GM23248 (cell line): ENCODE measurements around the gene PTCSC3. TPM values are rescaled to one million over a fixed set of nuclear protein-coding genes. Genes with fewer than 3 reads are reported as not detected.

Experiments used
- DNase-seq: peaks from one replicate; pipeline ENCODE4 v3.0.0-alpha.2; 2015
- H2AFZ ChIP-seq: fragments of 200-600 bp; sonication (generic); 2 replicates; pipeline ENCODE4 v1.6.1; 2016; ENCODE audit warnings: antibody characterized with exemption
- H3F3A ChIP-seq: fragments of 200-600 bp; sonication (generic); 2 replicates; pipeline ENCODE4 v1.6.1; 2016; ENCODE audit warnings: mild to moderate bottlenecking, antibody characterized with exemption, mixed run types; ENCODE audit not compliant: insufficient read depth
- H3K27ac ChIP-seq: fragments of 200-600 bp; sonication (generic); 2 replicates; pipeline ENCODE4 v1.5.1; 2016; ENCODE audit warnings: mild to moderate bottlenecking
- H3K27me3 ChIP-seq: fragments of 200-600 bp; sonication (generic); replicated peaks from 2 replicates; pipeline ENCODE4 v1.6.1; 2016; ENCODE audit warnings: mild to moderate bottlenecking; ENCODE audit not compliant: insufficient read depth
- H3K36me3 ChIP-seq: fragments of 200-600 bp; sonication (generic); 2 replicates; pipeline ENCODE4 v1.6.1; 2016; ENCODE audit warnings: low read depth, mild to moderate bottlenecking
- H3K4me1 ChIP-seq: fragments of 200-600 bp; sonication (generic); 2 replicates; pipeline ENCODE4 v1.6.1; 2016; ENCODE audit warnings: mild to moderate bottlenecking; ENCODE audit not compliant: insufficient read depth
- H3K4me2 ChIP-seq: fragments of 200-600 bp; sonication (generic); one replicate; pipeline ENCODE4 v1.6.1; 2016; ENCODE audit warnings: mild to moderate bottlenecking; ENCODE audit not compliant: unreplicated experiment
- H3K4me3 ChIP-seq: fragments of 200-600 bp; sonication (generic); 2 replicates; pipeline ENCODE4 v1.5.1; 2016; ENCODE audit warnings: mild to moderate bottlenecking
- H3K79me2 ChIP-seq: fragments of 200-600 bp; sonication (generic); 2 replicates; pipeline ENCODE4 v1.6.1; 2016; ENCODE audit warnings: mild to moderate bottlenecking; ENCODE audit not compliant: insufficient read depth
- H3K9ac ChIP-seq: fragments of 200-600 bp; sonication (generic); 2 replicates; pipeline ENCODE4 v1.6.1; 2016; ENCODE audit warnings: mild to moderate bottlenecking
- H3K9me2 ChIP-seq: fragments of 200-600 bp; sonication (generic); 2 replicates; pipeline ENCODE4 v1.6.1; 2016; ENCODE audit warnings: mixed run types, mild to moderate bottlenecking, moderate library complexity; ENCODE audit not compliant: insufficient read depth
- H3K9me3 ChIP-seq: fragments of 200-600 bp; sonication (generic); one replicate; pipeline ENCODE4 v1.6.1; 2017; ENCODE audit warnings: low read depth
- H4K20me1 ChIP-seq: fragments of 200-600 bp; sonication (generic); 2 replicates; pipeline ENCODE4 v1.6.0; 2016; ENCODE audit not compliant: insufficient read depth
- EZH2 ChIP-seq: fragments of 200-600 bp; sonication (generic); IDR thresholded peaks from 2 replicates; pipeline ENCODE4 v1.6.1; 2018; ENCODE audit warnings: antibody characterized with exemption, mild to moderate bottlenecking; ENCODE audit not compliant: insufficient read depth, poor library complexity, severe bottlenecking
- EZH2phosphoT487 ChIP-seq: fragments of 200-600 bp; sonication (generic); IDR thresholded peaks from 2 replicates; pipeline ENCODE4 v1.6.1; 2018; ENCODE audit warnings: antibody characterized with exemption, moderate library complexity, mild to moderate bottlenecking, low read depth; ENCODE audit not compliant: insufficient read depth
- WGBS, 2 experiments: methylation state at CpG; one replicate each; pipeline ENCODE4 v1.1.6; 2015 to 2017; ENCODE audit warnings: low lambda C conversion rate in 2 of 2, low coverage in 1 of 2; ENCODE audit errors: missing lambda C conversion rate in 2 of 2; 5-methylcytosine and 5-hydroxymethylcytosine counted together
- in situ Hi-C: fragments of 300-500 bp; cut with MboI; formaldehyde crosslinking; loops from 2 replicates; pipeline ENCODE4 v1.15.0; 2020
- polyA plus RNA-seq: library from polyadenylated mRNA; unstranded; fragments of >200 nt; fragmentation: Nextera tagmentation; extraction: Ambion mirVana; gene quantifications from 2 replicates; pipeline ENCODE4 v1.2.1, GENCODE V29; 2016
- total RNA-seq: library from RNA; depleted of rRNA; stranded (reverse); fragments of >200 nt; shearing (Covaris generic); gene quantifications from 2 replicates; pipeline ENCODE4 v1.2.3, GENCODE V29; 2014

PTCSC3 gene
- total and polyA plus RNA-seq, 2 experiments from 2014 or later = not detected

- no peak for DNase-seq
- in situ Hi-C loops = no loop called here
- H3K9me3 ChIP-seq = no peaks in the 10 kb centered on the region
- TF ChIP-seq EZH2phosphoT487 = no peak
- TF ChIP-seq EZH2 = no peak
- H3K27ac ChIP-seq = no peak overlapping the region
- H3K79me2 ChIP-seq = no peaks in the 10 kb centered on the region
- 13 to 20% methylated on average over 3 of the region's 3 CpGs for WGBS, 2 experiments
- peaks cover 9% of the 10 kb centered on the region for H3K27me3 ChIP-seq
- no peaks in the 10 kb centered on the region for H4K20me1 ChIP-seq
- peaks cover 4% of the 10 kb centered on the region; the same call in 1 of the 2 replicates for H3K9me2 ChIP-seq
- no peaks in the 10 kb centered on the region for H3F3A ChIP-seq
- no peaks in the 10 kb centered on the region for H3K4me1 ChIP-seq
- H2AFZ ChIP-seq = no peak overlapping the region
- H3K36me3 ChIP-seq = no peaks in the 10 kb centered on the region
- H3K4me2 ChIP-seq = no peak overlapping the region
- no peak overlapping the region for H3K9ac ChIP-seq
- H3K4me3 ChIP-seq = no peak overlapping the region
Observed at GRCh38 chr14:36171607-36172006, 4.9 kb downstream of the PTCSC3 start.

GRCh38 chr14:36167431-36167830 lies 9.1 kb downstream of the PTCSC3 start:
- Histone ChIP-seq H3F3A (no peaks in the 10 kb centered on the region), H3K36me3 (no peaks in the 10 kb centered on the region), H4K20me1 (no peaks in the 10 kb centered on the region), H3K9me3 (no peaks in the 10 kb centered on the region), H3K27ac (no peak overlapping the region), H3K9ac (no peak overlapping the region), H3K79me2 (no peaks in the 10 kb centered on the region), H3K27me3 (peaks cover 29% of the 10 kb centered on the region), H3K4me1 (no peaks in the 10 kb centered on the region), H2AFZ (no peak overlapping the region), H3K9me2 (no peaks in the 10 kb centered on the region), H3K4me3 (no peak overlapping the region), H3K4me2 (no peak overlapping the region)
- WGBS, 2 experiments = 30 to 35% methylated on average over 5 of the region's 5 CpGs
- no peak for DNase-seq
- no peak for TF ChIP-seq EZH2
- no peak for TF ChIP-seq EZH2phosphoT487
- in situ Hi-C loops = no loop called here

GRCh38 chr14:36163451-36163850 lies 13.1 kb downstream of the PTCSC3 start:
- no peak overlapping the region for H3K4me2 ChIP-seq
- no peak overlapping the region for H2AFZ ChIP-seq
- no peaks in the 10 kb centered on the region for H4K20me1 ChIP-seq
- no peak for TF ChIP-seq EZH2
- TF ChIP-seq EZH2phosphoT487 = no peak
- H3K36me3 ChIP-seq = no peaks in the 10 kb centered on the region
- no peaks in the 10 kb centered on the region for H3F3A ChIP-seq
- H3K27ac ChIP-seq = no peak overlapping the region
- in situ Hi-C loops = no loop called here
- DNase-seq = no peak
- no peaks in the 10 kb centered on the region for H3K4me1 ChIP-seq
- H3K27me3 ChIP-seq = peaks cover 29% of the 10 kb centered on the region
- H3K79me2 ChIP-seq = no peaks in the 10 kb centered on the region
- WGBS, 2 experiments = 30 to 37% methylated on average over 5 of the region's 5 CpGs
- no peak overlapping the region for H3K4me3 ChIP-seq
- no peaks in the 10 kb centered on the region for H3K9me3 ChIP-seq
- no peaks in the 10 kb centered on the region for H3K9me2 ChIP-seq
- H3K9ac ChIP-seq = no peak overlapping the region

GRCh38 chr14:36162267-36162666 lies 14.3 kb downstream of the PTCSC3 start:
- no peaks in the 10 kb centered on the region for H3K36me3 ChIP-seq
- no peak overlapping the region for H3K4me3 ChIP-seq
- no peaks in the 10 kb centered on the region for H3F3A ChIP-seq
- DNase-seq = no peak
- no peak overlapping the region for H3K9ac ChIP-seq
- no peaks in the 10 kb centered on the region for H3K9me2 ChIP-seq
- no peaks in the 10 kb centered on the region for H3K9me3 ChIP-seq
- WGBS, 2 experiments = 61 to 80% methylated on average over 8 to 9 of the region's 9 CpGs
- TF ChIP-seq EZH2phosphoT487 (no peak), EZH2 (no peak)
- H3K4me1 ChIP-seq = no peaks in the 10 kb centered on the region
- H3K27me3 ChIP-seq = peaks cover 27% of the 10 kb centered on the region
- in situ Hi-C loops = no loop called here
- H4K20me1 ChIP-seq = no peaks in the 10 kb centered on the region
- no peaks in the 10 kb centered on the region for H3K79me2 ChIP-seq
- H3K27ac ChIP-seq = no peak overlapping the region
- H3K4me2 ChIP-seq = no peak overlapping the region
- H2AFZ ChIP-seq = no peak overlapping the region

GRCh38 chr14:36161776-36162175 lies 14.7 kb downstream of the PTCSC3 start:
- Histone ChIP-seq H3K4me2 (no peak overlapping the region), H3K79me2 (no peaks in the 10 kb centered on the region), H3K4me1 (no peaks in the 10 kb centered on the region), H3K27me3 (peaks cover 22% of the 10 kb centered on the region), H3K9ac (no peak overlapping the region), H3K4me3 (no peak overlapping the region), H3K27ac (no peak overlapping the region), H3K9me3 (no peaks in the 10 kb centered on the region), H3K36me3 (no peaks in the 10 kb centered on the region), H3K9me2 (no peaks in the 10 kb centered on the region), H4K20me1 (no peaks in the 10 kb centered on the region), H2AFZ (no peak overlapping the region), H3F3A (no peaks in the 10 kb centered on the region)
- TF ChIP-seq EZH2phosphoT487 (no peak), EZH2 (no peak)
- DNase-seq = no peak
- in situ Hi-C loops = no loop called here
- 32 to 37% methylated on average over 12 of the region's 12 CpGs for WGBS, 2 experiments
